ENCODE results near the gene PMM1.

PMM1 gene

DNA sequence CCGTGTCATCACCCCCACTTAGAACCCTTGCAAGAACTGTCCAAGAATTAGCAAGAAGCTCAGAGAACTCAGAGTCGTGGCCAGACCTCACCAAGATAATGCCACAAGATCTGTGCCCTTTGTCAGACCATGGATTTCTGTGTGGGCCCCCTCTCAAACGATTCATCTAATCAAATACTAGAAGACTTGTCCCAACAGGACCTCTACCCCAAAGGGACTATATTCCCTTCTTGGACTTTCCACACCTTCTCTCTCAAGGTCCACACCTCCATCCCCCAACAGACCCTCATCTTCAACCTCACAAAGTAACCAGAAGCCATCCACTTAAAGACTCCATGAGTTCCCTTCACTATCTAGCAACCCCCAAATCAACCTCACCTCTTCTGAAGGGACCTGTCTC is 48.2 kb downstream of the PMM1 start:
- Histone ChIP-seq H3K79me2 (ENCODE audit: control insufficient read depth, low read length) (peaks cover 71% of the 10 kb centered on the region), H3K27me3 (ENCODE audit: control insufficient read depth, low read length) (no peaks in the 10 kb centered on the region), H4K20me1 (ENCODE audit: control insufficient read depth, insufficient read depth, low read depth, low read length) (no peaks in the 10 kb centered on the region; the same call in 1 of the 2 replicates), H3K4me2 (ENCODE audit: low read length) (peak overlapping the region; percentile 99), H3K9me2 (replicated peaks; ENCODE audit: control insufficient read depth, low read length) (no peaks in the 10 kb centered on the region), H3K9me3 (ENCODE audit: control insufficient read depth, insufficient read depth, low read length) (no peaks in the 10 kb centered on the region), H3K4me3 (ENCODE audit: low read length) (peak overlapping the region; percentile 100; the same call in 1 of the 2 replicates), H3F3A (ENCODE audit: control insufficient read depth, insufficient read depth) (peaks cover 2% of the 10 kb centered on the region; the same call in 1 of the 2 replicates), H3K4me1 (ENCODE audit: control insufficient read depth, low read length) (peaks cover 26% of the 10 kb centered on the region), H3K27ac (ENCODE audit: low read depth, low read length) (no peak overlapping the region), H3K36me3 (ENCODE audit: control insufficient read depth, low read length) (peaks cover 54% of the 10 kb centered on the region)
- TF ChIP-seq, protein P1, sequence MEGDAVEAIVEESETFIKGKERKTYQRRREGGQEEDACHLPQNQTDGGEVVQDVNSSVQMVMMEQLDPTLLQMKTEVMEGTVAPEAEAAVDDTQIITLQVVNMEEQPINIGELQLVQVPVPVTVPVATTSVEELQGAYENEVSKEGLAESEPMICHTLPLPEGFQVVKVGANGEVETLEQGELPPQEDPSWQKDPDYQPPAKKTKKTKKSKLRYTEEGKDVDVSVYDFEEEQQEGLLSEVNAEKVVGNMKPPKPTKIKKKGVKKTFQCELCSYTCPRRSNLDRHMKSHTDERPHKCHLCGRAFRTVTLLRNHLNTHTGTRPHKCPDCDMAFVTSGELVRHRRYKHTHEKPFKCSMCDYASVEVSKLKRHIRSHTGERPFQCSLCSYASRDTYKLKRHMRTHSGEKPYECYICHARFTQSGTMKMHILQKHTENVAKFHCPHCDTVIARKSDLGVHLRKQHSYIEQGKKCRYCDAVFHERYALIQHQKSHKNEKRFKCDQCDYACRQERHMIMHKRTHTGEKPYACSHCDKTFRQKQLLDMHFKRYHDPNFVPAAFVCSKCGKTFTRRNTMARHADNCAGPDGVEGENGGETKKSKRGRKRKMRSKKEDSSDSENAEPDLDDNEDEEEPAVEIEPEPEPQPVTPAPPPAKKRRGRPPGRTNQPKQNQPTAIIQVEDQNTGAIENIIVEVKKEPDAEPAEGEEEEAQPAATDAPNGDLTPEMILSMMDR (IDR thresholded peaks at IDR 0.05; ENCODE audit: low read depth, low read length, poor library complexity, severe bottlenecking): no peak
- TF ChIP-seq EZH2phosphoT487 (IDR thresholded peaks at IDR 0.05; ENCODE audit: borderline replicate concordance, low read length): no peak

DNA sequence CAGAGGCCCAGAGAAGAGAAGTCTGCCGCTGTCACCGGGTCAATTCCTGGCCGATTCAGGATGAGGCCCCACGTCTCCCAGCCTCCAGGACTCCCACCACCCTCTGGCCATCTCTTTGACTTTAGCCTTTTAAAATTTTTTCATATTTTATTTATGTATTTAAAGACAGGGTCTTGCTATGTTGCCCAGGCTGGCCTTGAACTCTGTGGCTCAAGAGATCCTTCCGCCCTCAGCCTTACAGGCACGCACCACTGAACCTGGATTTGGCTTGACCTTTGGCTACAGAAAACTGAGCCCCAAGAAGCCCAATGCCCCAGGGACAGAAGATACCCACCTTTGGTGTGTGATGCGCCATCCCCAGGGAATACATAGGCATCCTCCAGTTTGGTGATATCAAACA is 49.3 kb downstream of the PMM1 start:
- Histone ChIP-seq H3K36me3 (ENCODE audit: control insufficient read depth, low read length) (peaks cover 54% of the 10 kb centered on the region), H4K20me1 (ENCODE audit: control insufficient read depth, insufficient read depth, low read depth, low read length) (no peaks in the 10 kb centered on the region; the same call in 1 of the 2 replicates), H3K27ac (ENCODE audit: low read depth, low read length) (no peak overlapping the region), H3F3A (ENCODE audit: control insufficient read depth, insufficient read depth) (peaks cover 2% of the 10 kb centered on the region; the same call in 1 of the 2 replicates), H3K4me2 (ENCODE audit: low read length) (no peak overlapping the region), H3K79me2 (ENCODE audit: control insufficient read depth, low read length) (peaks cover 72% of the 10 kb centered on the region), H3K27me3 (ENCODE audit: control insufficient read depth, low read length) (no peaks in the 10 kb centered on the region), H3K4me3 (ENCODE audit: low read length) (no peak overlapping the region), H3K9me3 (ENCODE audit: control insufficient read depth, insufficient read depth, low read length) (no peaks in the 10 kb centered on the region), H3K4me1 (ENCODE audit: control insufficient read depth, low read length) (peaks cover 26% of the 10 kb centered on the region), H3K9me2 (replicated peaks; ENCODE audit: control insufficient read depth, low read length) (no peaks in the 10 kb centered on the region)
- TF ChIP-seq, protein P1 (IDR thresholded peaks at IDR 0.05; ENCODE audit: low read depth, low read length, poor library complexity, severe bottlenecking): no peak

DNA sequence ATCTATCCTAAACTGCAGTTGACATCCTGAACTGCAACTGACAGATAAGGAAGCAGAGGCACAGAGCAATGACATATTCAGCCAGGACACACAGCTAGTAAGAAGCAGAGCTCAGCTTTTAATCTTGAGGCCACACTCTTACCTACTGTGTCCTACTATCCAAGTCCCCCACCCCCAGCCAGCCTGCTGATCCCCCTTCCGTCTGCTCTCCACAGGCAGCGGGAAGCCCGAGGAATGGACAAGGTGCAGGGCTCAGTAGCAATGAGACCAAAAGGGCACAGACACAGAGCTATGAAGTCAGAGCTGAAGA is 49.7 kb downstream of the PMM1 start:
- H3K4me2 ChIP-seq (ENCODE audit: low read length): no peak overlapping the region
- H3K4me3 ChIP-seq (ENCODE audit: low read length): no peak overlapping the region

More for the DNA sequence above, 49.7 kb downstream of the PMM1 start:
- Histone ChIP-seq H3F3A (ENCODE audit: control insufficient read depth, insufficient read depth) (peaks cover 2% of the 10 kb centered on the region; the same call in 1 of the 2 replicates), H3K27me3 (ENCODE audit: control insufficient read depth, low read length) (no peaks in the 10 kb centered on the region), H3K9me3 (ENCODE audit: control insufficient read depth, insufficient read depth, low read length) (no peaks in the 10 kb centered on the region), H3K27ac (ENCODE audit: low read depth, low read length) (no peak overlapping the region), H3K9me2 (replicated peaks; ENCODE audit: control insufficient read depth, low read length) (no peaks in the 10 kb centered on the region), H3K4me1 (ENCODE audit: control insufficient read depth, low read length) (peaks cover 22% of the 10 kb centered on the region), H3K79me2 (ENCODE audit: control insufficient read depth, low read length) (peaks cover 74% of the 10 kb centered on the region), H3K36me3 (ENCODE audit: control insufficient read depth, low read length) (peaks cover 54% of the 10 kb centered on the region), H4K20me1 (ENCODE audit: control insufficient read depth, insufficient read depth, low read depth, low read length) (no peaks in the 10 kb centered on the region; the same call in 1 of the 2 replicates)
- TF ChIP-seq EZH2phosphoT487 (IDR thresholded peaks at IDR 0.05; ENCODE audit: borderline replicate concordance, low read length): no peak
- TF ChIP-seq, protein P1 (IDR thresholded peaks at IDR 0.05; ENCODE audit: low read depth, low read length, poor library complexity, severe bottlenecking): no peak
